HG02981 (cell line): ENCODE data around the gene KEL.

ENCODE experiments used
- ATAC-seq: cut with Tn5 transposase; IDR thresholded peaks from one replicate; pipeline ENCODE4 v1.9.1; 2021; ENCODE audit warnings: mild to moderate bottlenecking, moderate library complexity; ENCODE audit not compliant: unreplicated experiment

KEL gene

GRCh38 chr7:142901426-142902259 is 60.5 kb downstream of the KEL start:
- no peak for ATAC-seq

GRCh38 chr7:142899661-142900060 is 62.5 kb downstream of the KEL start:
- no peak for ATAC-seq

- ATAC-seq, result no peak
Measured at GRCh38 chr7:142898377-142899170, 63.6 kb downstream of the KEL start.

- no peak for ATAC-seq
Measured at GRCh38 chr7:142897691-142898090, 64.5 kb downstream of the KEL start.

- ATAC-seq, result no peak
Measured at GRCh38 chr7:142896741-142897379, 65.3 kb downstream of the KEL start.

- ATAC-seq, result no peak
Measured at GRCh38 chr7:142896151-142896550, 66.0 kb downstream of the KEL start.

- ATAC-seq, result no peak
Measured at GRCh38 chr7:142894985-142895593, 67.1 kb downstream of the KEL start.

GRCh38 chr7:142894112-142894984 is 67.8 kb downstream of the KEL start:
- no peak for ATAC-seq

- no peak for ATAC-seq
Measured at GRCh38 chr7:142892951-142893350, 69.2 kb downstream of the KEL start.

- ATAC-seq, result no peak
Measured at GRCh38 chr7:142891490-142892082, 70.6 kb downstream of the KEL start.
